ENCODE measurements around the gene ALG6.

ALG6 gene

GRCh38 chr1:63487336-63488065, 120.1 kb downstream of the ALG6 start:
- CTCF ChIA-PET, result interaction anchor here (0.7 to 3.3 kb wide), 5 partner anchors 8 to 151 kb away, joined by 3 to 13 read pairs (median 3); no protein-coding TSS in a partner anchor
- DNase-seq (ENCODE audit: extremely low spot score), result no peak
- POLR2A ChIA-PET, result no interaction called here
- no peak for TF ChIP-seq CTCF (IDR thresholded peaks at IDR 0.05; ENCODE audit: control extremely low read depth, extremely low read depth, low read depth, missing control alignments)
